Measurements from ENCODE around the gene ZNF74.

DNA sequence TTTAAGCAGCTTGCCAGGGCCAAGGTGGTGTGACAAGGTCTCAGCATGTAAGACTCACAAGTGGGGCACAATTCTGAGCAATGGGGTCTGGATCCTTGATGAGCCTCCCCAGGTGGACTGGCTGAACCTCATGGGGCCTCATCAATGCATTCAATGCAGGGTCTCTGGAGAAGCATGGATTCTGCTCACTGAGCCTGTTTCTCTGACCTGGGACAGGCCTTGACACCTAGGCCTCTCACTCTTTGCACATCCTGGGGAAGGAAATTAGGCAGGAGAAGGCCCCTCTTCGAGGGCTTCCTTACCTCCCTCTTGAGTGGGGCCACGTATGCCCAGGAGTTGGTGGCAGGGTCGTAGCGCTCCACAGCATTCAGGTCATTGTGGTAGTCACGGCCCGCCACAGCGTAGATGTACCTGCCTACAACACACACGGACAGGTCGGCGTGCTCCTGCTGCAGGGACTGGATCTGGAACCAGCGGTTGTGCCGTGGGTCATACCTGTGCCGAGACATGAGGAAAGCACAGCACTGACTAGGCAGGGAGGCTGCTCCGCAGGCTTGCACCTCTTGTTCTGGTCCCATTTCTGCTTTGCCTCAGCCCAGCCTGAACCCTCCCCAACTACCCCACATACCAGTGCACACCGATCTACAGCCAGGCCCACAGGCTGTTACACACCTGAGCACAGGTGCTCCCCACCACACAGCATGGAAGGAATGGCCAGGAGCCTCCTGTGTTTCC is 63.7 kb downstream of the ZNF74 start:
- TF ChIP-seq SIN3A (IDR thresholded peaks at IDR 0.05; ENCODE audit: borderline replicate concordance, insufficient read depth, low read length): no peak
- no peak for TF ChIP-seq FOXP2 (optimal IDR thresholded peaks at IDR 0.05; ENCODE audit: borderline replicate concordance, extremely low read depth, extremely low read length, insufficient read depth)
- no peak for TF ChIP-seq POLR2AphosphoS5 (IDR thresholded peaks at IDR 0.05; ENCODE audit: low read depth, low read length)
- no peak for TF ChIP-seq TAF1 (IDR thresholded peaks at IDR 0.05; ENCODE audit: borderline replicate concordance, insufficient read depth, low read length)

All from PFSK-1 (cell line).